ENCODE data around the gene MRGPRD. TPM values are rescaled to one million over a fixed set of nuclear protein-coding genes. Genes with fewer than 3 reads are reported as not detected.
"Not testable (repeated sequence)": the region's sequence is repeated elsewhere in the genome, so short reads cannot be mapped to it uniquely, and the experiment has no call there.

The MRGPRD gene
- total RNA-seq, 2 donors from 2014 or later: not detected

DNA sequence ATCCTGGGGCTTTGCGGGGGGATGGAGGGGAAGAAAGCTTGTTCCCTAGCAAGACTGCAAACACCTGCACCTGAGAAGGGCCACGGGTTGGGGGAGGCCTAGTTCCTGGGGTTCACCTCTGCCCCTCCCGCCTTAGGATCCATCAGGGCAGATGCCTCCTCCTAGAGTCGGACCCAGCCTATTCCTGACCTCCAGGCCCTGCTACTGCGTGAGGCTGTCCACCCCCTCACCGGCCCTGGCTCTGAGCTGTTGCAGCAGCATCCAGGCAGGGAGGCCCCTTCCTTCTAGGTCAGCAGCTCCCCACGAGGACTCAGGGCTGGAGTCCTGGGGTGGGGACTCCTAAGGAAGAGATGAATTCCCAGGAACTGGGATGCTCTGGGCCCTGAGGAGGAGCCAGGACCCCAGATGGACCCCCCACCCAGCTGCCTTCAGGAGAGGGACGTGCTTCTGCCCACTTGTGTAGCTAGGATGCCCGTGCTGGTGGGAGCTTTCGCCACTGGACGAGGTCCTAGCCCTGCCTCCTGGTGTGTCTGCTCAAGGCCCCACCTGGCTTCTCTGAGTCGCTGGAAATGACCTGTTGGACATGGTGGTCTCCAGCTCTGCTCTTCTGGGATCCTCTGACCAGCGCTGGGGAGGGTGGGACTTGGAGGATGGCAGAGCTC lies 21.9 kb upstream of the MRGPRD start:
- DNase-seq: no peak

DNA sequence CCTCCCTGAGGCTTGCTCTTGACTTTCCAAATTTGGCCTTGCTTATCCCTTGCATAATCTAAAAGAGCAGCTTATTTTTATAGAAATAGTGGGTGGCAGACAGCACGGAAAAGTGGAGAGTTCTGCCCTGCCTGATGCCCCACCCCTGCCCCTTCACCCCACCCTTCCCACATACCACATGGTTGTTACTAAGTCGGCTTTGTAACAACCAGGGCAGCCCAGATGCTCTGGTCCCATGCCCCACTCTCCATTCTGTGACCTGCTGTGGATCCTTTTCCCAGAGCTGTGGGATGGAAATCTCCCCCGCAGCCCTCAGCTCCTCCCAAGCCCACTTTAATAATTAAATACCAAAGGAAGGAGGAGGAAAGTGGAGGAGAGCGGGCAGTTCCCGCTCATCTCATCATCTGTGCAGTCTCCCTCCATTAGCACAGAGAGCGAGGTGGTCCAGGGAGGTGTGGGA lies 21.4 kb upstream of the MRGPRD start:
- Mint-ChIP-seq H3K27me3 (peaks cover 21% of the 10 kb centered on the region), H3K4me1 (no peaks in the 10 kb centered on the region), H3K27ac (no peak overlapping the region)

More for the DNA sequence above, 21.9 kb upstream of the MRGPRD start:
- Mint-ChIP-seq H3K27me3 (peaks cover 21% of the 10 kb centered on the region), H3K36me3 (ENCODE audit: low read depth) (peaks cover 5% of the 10 kb centered on the region), H3K4me1 (no peaks in the 10 kb centered on the region), H3K4me3 (no peak overlapping the region), H3K27ac (no peak overlapping the region)
- no peaks in the 10 kb centered on the region for H3K9me3 ChIP-seq (ENCODE audit: control insufficient read depth, low read length, poor library complexity, severe bottlenecking)
- no peak for ATAC-seq

DNA sequence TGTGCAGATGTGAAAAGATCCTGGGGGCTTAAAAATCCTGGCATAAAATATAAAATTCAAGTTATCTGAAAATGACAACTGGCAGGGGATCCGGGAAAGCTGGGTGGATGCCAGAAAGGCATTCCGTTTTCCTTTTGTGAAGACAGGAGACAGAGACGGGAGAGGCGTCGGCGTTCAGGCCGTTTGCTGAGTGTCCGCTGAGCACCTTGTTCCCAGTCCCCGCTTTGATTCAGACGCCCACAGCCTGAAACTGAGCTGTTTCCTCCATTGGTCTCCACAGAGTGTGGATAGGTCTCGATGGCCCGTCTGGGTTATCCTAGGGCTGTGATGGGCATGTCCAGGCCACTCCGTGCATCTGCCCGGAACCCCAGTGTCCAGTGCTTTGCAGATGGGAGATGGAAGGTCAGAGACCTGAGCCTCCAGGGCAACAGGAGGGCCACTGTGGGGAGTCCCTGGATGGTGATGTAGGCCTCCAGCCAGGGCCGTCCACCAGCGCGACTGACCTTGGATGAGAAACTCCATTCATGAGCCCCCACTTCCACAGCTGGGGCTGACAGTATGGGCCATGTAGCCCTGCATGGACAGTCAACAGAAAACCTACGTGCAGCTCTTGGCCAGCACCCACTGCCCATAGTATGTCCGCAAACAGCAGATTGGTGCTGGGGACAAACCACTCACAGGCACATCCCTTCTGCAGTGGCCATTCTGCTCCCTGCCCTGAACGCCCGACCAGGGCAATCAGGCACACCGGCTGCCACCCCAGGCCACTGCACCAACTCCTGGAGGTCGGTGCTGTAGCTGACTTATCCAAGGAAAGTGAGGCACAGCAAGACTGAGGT lies 20.7 kb upstream of the MRGPRD start:
- Mint-ChIP-seq H3K27me3 (peaks cover 26% of the 10 kb centered on the region), H3K36me3 (ENCODE audit: low read depth) (peaks cover 5% of the 10 kb centered on the region), H3K4me3 (no peak overlapping the region), H3K4me1 (no peaks in the 10 kb centered on the region), H3K27ac (no peak overlapping the region)
- DNase-seq (no peak), ATAC-seq (no peak)
- no peaks in the 10 kb centered on the region for H3K9me3 ChIP-seq (ENCODE audit: control insufficient read depth, low read length, poor library complexity, severe bottlenecking)

More for the DNA sequence above, 21.4 kb upstream of the MRGPRD start:
- ATAC-seq: no peak
- no peak for DNase-seq
- peaks cover 5% of the 10 kb centered on the region for H3K36me3 Mint-ChIP-seq (ENCODE audit: low read depth)
- H3K9me3 ChIP-seq (ENCODE audit: control insufficient read depth, low read length, poor library complexity, severe bottlenecking): no peaks in the 10 kb centered on the region
- H3K4me3 Mint-ChIP-seq: no peak overlapping the region

DNA sequence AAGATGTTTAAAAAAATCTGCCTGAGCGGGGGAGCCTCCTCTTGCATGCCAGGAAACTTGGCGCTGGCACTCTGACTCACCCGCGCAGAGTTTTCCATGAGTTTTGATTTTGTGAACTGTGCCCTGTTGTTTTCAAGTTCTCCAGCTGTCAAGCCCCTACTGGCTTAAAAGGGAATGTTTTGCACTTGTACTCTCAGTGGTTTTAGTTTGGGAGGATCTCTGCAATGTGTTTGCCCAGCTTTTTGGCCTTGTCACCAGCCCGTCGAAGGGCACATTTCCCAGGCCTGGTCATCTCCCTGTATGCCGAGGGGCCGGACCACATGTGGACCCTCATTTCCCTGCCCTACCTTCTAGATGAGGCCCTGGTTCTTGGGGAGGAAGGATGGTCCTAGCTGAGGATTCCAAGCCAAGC lies 20.1 kb upstream of the MRGPRD start:
- no peak overlapping the region for H3K27ac Mint-ChIP-seq
- no peak for DNase-seq

DNA sequence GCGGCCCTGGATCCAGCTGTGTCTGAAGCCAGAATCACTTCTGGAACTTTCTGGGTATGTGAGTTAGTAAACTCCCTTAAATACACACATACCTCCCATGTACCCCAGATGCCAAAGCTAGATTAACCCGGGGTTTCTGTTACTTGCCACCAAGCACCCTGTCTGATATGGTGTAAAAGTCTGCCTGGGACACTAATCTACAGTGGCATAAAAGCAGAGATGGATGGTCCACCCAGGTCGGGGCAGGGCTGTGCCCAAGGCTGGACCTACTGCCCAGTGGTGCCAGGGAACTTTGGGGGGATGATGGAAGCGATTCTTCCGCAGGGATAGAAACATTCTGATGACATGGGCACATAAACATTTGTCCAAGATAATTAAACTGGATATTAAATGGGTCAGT lies 19.6 kb upstream of the MRGPRD start:
- Mint-ChIP-seq H3K27ac (no peak overlapping the region), H3K27me3 (peaks cover 23% of the 10 kb centered on the region), H3K4me3 (peak overlapping the region; percentile 19), H3K4me1 (no peaks in the 10 kb centered on the region), H3K36me3 (ENCODE audit: low read depth) (peaks cover 2% of the 10 kb centered on the region)
- H3K9me3 ChIP-seq (ENCODE audit: control insufficient read depth, low read length, poor library complexity, severe bottlenecking): no peaks in the 10 kb centered on the region
- no peak for DNase-seq
- no peak for ATAC-seq

More for the DNA sequence above, 20.1 kb upstream of the MRGPRD start:
- H3K4me3 Mint-ChIP-seq: no peak overlapping the region
- no peaks in the 10 kb centered on the region for H3K9me3 ChIP-seq (ENCODE audit: control insufficient read depth, low read length, poor library complexity, severe bottlenecking)
- peaks cover 27% of the 10 kb centered on the region for H3K27me3 Mint-ChIP-seq
- peaks cover 5% of the 10 kb centered on the region for H3K36me3 Mint-ChIP-seq (ENCODE audit: low read depth)
- ATAC-seq: no peak
- H3K4me1 Mint-ChIP-seq: no peaks in the 10 kb centered on the region

DNA sequence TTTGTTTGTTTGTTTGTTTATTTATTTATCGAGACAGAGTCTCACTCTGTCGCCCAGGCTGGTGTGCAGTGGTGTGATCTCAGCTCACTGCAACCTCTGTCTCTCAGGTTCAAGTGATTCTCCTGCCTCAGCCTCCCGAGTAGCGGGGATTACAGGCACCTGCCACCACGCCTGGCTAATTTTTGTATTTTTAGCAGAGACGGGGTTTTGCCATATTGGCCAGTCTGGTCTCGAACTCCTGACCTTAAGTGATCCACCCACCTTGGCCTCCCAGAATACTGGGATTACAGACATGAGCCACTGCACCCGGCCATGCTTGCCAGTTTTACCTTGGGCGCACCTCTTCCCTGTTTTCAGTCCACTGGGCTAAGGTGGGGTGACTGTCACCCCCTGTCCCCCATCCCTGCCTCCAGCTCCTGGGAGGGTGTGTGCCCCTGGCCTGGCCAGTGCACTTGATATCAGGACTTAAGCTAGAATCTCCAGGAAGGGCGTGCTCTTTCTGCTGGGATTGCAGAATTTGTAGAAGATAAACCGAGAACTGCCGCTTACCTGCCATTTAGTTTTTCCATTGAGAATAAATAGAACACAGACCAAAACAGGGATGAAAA lies 19.1 kb upstream of the MRGPRD start:
- not testable (repeated sequence) for H3K27ac Mint-ChIP-seq, ATAC-seq

DNA sequence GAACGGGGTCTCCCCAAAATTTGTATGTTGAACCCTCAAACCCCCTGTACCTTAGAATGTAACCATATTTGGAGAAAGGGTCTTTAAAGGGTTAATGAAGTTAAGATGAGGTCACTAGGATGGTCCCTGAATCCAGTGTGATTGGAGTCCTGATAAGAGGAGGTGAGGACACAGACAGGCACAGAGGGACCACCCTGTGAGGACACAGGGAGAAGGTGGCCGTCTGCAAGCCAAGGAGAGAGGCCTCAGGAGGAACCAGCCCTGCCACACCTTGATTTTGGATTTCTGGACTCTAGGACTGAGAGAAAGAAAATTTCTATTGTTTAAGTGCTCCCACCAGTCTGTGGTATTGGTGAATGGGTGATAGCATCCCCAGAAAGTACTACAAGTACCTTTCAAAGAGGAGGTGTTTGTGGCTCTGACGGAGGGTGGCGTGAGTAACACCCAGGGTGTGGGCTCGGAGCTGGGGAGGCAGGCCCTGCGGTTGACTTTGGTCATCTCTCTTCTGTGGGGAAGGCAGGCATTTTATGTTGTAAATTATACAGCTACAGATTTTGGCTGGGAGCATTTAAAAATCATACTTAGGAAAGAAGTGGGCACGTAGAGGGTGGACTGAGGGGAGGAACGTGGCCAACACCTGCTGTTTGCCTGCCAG lies 18.4 kb upstream of the MRGPRD start:
- no peaks in the 10 kb centered on the region for H3K9me3 ChIP-seq (ENCODE audit: control insufficient read depth, low read length, poor library complexity, severe bottlenecking)
- Mint-ChIP-seq H3K27ac (no peak overlapping the region), H3K4me3 (no peak overlapping the region), H3K4me1 (no peaks in the 10 kb centered on the region), H3K36me3 (ENCODE audit: low read depth) (no peaks in the 10 kb centered on the region), H3K27me3 (peaks cover 23% of the 10 kb centered on the region)
- ATAC-seq: no peak
- DNase-seq: no peak

More for the DNA sequence above, 19.1 kb upstream of the MRGPRD start:
- not testable (repeated sequence) for H3K4me1 Mint-ChIP-seq; H3K4me3 Mint-ChIP-seq; DNase-seq; H3K9me3 ChIP-seq (ENCODE audit: control insufficient read depth, low read length, poor library complexity, severe bottlenecking); H3K36me3 Mint-ChIP-seq (ENCODE audit: low read depth)
- peaks cover 18% of the 10 kb centered on the region for H3K27me3 Mint-ChIP-seq

DNA sequence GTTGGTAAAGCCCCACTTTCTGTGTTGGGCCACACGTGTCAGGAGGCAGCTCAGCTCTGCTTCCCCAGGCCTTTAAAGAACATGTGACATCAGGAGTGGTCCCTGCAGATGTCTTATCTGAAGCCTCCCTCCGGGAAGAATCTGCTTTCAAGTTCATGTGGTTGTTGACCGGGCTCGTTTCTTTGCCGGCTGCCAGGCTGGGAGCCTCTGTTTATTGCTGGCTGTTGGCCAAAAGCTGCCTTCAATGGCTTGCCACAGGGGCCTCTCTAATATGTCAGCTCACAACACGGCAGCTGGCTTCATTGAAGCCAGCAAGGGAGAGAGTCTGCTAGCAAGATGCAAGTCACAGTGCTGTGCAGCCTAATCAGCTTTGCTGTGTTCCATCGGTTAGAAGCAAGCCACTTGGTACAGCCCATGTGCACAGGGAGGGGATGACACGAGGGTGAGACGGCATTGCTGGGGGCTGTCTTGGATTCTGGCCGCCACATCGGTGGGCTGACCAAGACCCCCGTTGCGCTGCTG lies 17.7 kb upstream of the MRGPRD start:
- peaks cover 31% of the 10 kb centered on the region for H3K27me3 Mint-ChIP-seq

DNA sequence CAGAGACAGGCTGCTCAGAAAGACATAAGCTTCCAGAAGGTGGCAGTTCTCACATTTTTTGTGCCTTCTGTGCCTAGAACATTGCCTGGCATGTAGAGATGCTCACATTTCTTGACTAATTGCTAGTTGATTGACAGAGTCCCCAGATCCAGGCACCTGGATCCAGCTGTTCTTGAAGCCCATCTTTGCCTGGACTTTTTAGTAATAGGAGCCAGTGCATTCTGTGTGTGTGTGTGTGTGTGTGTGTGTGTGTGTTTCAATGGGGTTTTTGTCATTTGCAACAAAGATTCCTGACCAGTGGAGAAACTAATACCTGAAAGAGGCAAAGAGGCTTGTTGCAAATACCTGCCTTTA lies 17.2 kb upstream of the MRGPRD start:
- no peak overlapping the region for H3K4me3 Mint-ChIP-seq
- H3K36me3 Mint-ChIP-seq (ENCODE audit: low read depth): no peaks in the 10 kb centered on the region
- no peak for DNase-seq
- no peaks in the 10 kb centered on the region for H3K9me3 ChIP-seq (ENCODE audit: control insufficient read depth, low read length, poor library complexity, severe bottlenecking)
- peaks cover 34% of the 10 kb centered on the region for H3K27me3 Mint-ChIP-seq
- no peak for ATAC-seq
- H3K4me1 Mint-ChIP-seq: no peaks in the 10 kb centered on the region
- no peak overlapping the region for H3K27ac Mint-ChIP-seq

More for the DNA sequence above, 17.7 kb upstream of the MRGPRD start:
- ATAC-seq: no peak
- no peaks in the 10 kb centered on the region for H3K36me3 Mint-ChIP-seq (ENCODE audit: low read depth)
- no peak overlapping the region for H3K4me3 Mint-ChIP-seq
- H3K9me3 ChIP-seq (ENCODE audit: control insufficient read depth, low read length, poor library complexity, severe bottlenecking): no peaks in the 10 kb centered on the region
- H3K4me1 Mint-ChIP-seq: no peaks in the 10 kb centered on the region
- H3K27ac Mint-ChIP-seq: no peak overlapping the region
- DNase-seq: no peak

DNA sequence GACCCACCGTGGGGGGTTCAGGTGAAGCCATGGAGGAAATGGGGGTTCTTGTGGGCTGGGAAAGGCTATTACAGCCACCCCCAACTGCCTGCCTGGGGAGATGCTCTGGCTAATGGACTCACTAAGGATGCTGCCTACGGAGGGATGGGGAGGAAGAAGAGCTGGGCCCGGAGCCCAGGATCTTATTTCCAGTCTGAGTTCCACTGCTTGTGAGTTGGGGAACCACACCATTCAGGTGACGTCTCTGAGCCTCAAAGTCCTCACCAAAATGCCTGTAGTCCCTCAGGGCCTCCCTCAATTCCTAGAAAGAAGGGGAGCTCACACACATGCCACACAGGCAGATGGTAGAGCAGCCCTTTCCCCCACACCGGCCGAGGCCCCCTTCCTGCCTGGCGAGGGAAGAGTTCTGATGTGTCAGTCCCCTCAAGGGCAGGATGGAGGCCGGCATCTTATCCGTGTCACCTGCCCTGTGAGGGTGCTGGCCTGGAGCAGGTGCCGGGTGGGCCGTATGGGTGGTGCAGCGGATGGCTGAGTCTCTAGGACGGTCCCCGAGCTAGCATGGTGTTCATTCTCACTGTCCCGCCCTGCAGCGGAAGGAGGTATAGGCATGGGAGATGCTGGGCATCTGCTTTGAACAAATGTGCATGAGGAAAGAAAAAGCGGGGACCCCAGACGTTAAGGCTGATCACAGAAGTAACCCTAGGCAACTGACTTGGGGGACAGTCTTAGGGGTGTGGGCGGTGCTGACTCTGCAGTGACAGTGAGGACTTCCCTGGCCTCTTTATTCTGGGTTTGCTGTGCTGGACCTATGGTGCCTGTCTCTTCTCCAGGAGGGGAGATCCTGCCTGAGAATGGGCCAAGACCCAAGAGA lies 16.6 kb upstream of the MRGPRD start:
- H3K36me3 Mint-ChIP-seq (ENCODE audit: low read depth): no peaks in the 10 kb centered on the region
- no peaks in the 10 kb centered on the region for H3K9me3 ChIP-seq (ENCODE audit: control insufficient read depth, low read length, poor library complexity, severe bottlenecking)
- no peak for DNase-seq
- no peak overlapping the region for H3K27ac Mint-ChIP-seq
- H3K4me3 Mint-ChIP-seq: no peak overlapping the region
- ATAC-seq: no peak
- no peaks in the 10 kb centered on the region for H3K4me1 Mint-ChIP-seq
- H3K27me3 Mint-ChIP-seq: peaks cover 36% of the 10 kb centered on the region

DNA sequence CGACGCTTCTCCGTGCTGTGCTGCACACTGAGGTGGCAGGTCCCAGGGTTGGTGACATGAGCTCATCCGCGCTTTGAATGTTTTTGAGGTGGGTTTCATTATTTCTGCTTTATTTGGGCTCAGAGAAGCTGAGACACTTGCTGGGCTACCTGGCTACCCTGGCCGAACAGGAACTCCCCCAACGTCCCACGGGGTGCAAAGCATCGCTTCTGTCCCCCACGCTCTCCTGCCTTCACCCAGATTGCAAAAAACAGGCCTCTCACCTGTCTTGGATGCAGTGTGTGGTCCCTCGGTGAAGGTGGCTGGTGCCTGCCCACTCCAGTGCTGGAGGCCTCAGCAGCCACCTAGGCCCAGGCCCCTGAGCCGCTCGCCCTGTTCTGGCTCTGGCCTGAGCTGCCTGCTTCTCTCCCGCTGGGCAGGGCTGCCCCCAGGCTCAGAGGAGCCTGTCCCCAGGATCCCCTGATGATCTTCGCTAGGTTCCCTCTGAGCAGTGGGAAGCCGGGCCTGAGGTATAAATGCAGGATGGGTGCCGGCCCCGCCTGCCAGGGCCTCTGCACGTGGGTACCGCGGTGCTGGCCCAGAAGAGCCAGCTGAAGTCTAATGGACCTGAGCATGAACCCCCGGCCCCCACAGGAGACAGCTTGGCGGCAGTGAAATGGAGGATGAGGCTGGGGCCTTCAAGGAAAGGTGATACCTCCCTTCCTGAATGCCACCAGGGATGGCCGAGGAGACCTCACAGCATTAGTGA lies 15.8 kb upstream of the MRGPRD start:
- Mint-ChIP-seq H3K27me3 (peaks cover 43% of the 10 kb centered on the region), H3K4me1 (no peaks in the 10 kb centered on the region), H3K27ac (no peak overlapping the region), H3K36me3 (ENCODE audit: low read depth) (no peaks in the 10 kb centered on the region), H3K4me3 (no peak overlapping the region)
- no peaks in the 10 kb centered on the region for H3K9me3 ChIP-seq (ENCODE audit: control insufficient read depth, low read length, poor library complexity, severe bottlenecking)
- ATAC-seq: no peak
- no peak for DNase-seq

DNA sequence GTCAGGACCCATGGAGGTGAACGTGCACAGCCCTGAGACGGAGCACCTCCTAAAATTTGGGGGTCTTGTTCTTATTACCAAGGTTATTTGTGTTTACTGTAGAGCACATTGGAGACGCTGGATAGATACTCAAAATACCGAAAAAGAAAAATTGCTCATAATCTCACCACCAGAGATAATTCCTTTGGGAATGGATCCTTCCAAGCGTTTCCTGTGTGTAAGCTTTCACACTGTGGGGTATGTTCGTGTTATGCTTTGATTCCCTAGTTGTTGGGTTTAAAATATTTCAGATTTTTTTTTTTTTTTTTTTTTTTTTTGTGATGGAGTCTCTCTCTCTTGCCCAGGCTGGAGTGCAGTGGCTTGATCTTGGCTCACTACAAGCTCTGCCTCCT lies 14.1 kb upstream of the MRGPRD start:
- Mint-ChIP-seq H3K36me3 (ENCODE audit: low read depth) (no peaks in the 10 kb centered on the region), H3K4me1 (no peaks in the 10 kb centered on the region), H3K27me3 (peaks cover 43% of the 10 kb centered on the region), H3K4me3 (no peak overlapping the region), H3K27ac (no peak overlapping the region)
- H3K9me3 ChIP-seq (ENCODE audit: control insufficient read depth, low read length, poor library complexity, severe bottlenecking): no peaks in the 10 kb centered on the region
- DNase-seq (no peak), ATAC-seq (no peak)
